NCI-H82 (cell line): ENCODE results near the gene HES2.
A peak's percentile ranks its signal among the peaks of the same experiment; 100 is the strongest.
"Not testable (repeated sequence)": the region's sequence is repeated elsewhere in the genome, so short reads cannot be mapped to it uniquely, and the experiment has no call there.

Source experiments
- DNase-seq: peaks from one replicate; lab custom pipeline; 2025; lab: John Stamatoyannopoulos, UW

The HES2 gene

DNA sequence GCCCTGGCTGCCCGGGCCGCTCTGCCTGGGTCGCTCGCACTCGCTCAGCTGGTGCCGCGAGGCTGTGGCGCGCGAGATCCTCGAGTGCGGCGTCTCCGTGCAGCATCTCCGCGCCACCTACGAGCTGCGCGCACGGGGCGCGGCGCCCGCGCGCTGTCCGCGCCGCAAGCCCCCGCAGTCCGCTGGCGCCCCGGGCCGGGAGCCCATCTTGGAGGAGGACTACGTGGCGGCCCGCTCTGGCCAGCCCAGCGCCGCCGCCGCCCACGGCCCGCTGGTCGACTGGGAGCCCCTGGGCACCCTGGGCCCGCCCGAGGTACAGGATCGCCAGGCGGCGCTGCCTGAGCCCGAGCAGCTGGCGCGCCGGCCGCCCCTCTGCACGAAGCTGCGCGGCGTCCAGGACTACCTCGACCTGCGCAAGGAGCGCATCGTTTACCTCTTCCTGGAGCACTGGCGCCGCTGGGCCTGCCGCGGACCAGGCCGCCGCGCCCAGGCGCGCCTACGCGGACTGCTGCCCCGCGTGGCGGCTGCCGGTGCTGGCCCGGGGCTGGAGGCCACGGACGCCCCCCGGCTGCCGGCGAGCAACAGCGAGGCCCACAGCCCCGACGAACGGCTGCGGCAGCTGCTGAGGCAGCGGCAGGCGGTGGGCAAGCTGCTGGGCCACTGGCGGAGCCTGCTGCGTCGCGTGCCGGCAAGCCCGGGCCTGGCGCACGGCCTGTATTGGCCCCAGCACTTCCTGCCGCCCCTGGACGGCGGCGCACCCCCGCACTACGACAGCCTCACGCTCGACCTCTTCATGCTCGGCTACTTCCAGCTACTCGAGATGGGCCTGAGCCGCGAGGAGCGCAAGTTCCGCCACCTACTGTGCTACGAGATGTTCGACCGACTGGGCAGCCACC is 35.4 kb upstream of the HES2 start:
- no peak for DNase-seq

DNA sequence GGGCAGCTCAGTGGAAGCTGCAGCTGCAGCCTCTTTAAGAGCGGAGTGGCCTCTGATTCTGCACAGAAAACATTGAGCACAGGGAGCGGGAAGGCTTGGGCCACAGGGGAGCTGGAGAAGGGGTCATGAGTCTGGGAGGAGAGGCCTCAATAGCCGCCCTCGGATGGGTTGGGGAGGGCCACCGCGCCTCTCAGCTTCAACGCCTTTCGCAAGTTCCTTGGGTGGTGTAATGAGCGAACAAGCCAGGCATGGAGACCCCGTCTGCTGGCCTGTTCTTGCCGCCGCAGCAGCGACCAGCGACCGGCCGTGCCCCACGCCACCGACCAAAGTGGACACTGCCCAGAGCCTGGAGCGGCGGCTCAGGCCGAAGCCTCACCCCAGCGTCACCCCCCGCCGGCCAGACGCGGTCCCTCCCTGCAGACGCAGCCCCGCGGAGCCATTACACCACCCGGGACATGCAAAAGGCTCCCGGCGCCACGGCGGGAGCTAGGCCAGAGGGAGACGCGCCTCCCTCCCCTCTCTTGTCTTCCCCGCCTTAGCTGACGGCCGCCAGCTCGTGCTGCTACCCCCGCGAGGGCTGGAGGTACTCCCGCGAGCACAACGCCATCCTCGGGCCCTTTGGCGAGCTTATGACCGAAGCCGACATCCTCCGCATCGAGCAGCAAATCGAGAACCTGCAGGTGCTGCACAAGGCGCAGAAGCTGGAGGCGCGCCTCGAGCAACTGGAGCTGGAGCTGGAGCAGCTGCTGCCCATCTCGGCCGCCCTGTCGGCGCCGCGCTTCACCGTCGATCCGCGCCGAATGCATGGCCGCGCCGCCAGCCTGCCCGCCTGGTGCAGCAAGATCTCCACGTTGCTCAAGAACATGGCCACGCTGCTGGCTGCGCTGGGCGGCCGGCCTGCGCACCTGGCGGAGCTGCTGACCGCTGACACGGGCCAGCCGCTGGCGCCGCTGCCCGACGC is 34.5 kb upstream of the HES2 start:
- DNase-seq = not testable (repeated sequence)

DNA sequence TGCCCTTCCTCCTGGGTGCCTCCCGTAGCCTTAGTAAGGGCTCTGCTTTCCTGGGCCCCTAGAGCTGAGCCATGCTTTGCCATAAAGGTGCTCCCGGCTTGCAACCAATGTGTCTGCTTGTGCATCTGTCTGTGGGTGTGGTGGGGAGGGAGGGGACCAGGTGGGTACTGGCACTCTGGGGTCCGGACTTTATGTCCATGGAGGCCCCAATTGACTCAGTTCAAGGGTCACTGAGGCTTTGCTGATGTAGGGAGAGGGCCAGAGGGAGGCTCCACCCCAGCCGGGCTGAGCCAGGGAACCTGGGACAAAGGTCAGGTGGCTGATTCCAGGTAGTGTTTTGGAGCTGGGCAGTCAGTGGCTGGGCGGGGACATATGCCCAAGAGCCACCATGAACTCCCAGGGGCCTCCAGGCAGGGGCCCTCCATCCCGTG is 31.2 kb upstream of the HES2 start:
- peak; percentile 25 for DNase-seq

DNA sequence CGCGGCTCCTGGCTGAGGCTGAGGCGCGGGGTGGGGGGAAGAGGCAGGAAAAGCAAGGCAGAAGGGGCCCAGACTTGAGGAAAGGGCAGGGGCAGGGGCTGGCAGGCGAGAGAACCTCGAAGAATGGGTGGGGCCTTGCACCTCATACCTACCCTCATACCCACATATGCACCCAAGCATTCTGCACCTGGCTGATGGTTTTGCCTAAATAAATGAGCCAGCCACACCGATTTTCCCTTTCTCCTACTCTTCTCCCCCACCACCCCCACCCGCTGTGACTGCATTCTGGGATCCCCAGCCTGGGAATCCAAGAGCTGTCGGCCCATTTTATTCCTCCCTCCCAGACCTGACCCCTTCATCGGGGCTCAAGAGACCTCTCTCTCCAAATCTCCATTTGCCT is 30.8 kb upstream of the HES2 start:
- not testable (repeated sequence) for DNase-seq

DNA sequence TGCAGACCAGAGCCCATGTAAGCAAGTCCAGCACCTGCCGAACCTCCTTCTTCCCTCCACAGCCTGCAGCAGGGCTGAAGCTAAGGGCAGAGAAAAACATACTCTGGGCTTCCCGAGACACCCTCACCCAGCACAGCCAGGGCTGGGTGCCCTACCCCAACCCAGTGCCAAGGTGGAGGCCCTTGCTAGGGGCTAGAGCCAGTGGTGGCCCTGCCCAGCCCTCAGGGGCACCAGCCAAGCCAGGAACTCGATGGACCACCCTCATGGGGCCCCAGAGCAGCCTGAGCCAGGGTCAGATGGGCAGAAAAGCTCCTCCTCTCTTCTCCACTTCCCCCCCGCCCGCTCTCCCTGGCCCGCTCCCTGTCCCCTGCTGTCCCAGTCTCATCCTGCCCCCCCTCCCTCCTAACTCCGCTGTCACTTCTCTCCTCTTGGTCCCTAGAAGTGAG is 30.3 kb upstream of the HES2 start:
- no peak for DNase-seq

DNA sequence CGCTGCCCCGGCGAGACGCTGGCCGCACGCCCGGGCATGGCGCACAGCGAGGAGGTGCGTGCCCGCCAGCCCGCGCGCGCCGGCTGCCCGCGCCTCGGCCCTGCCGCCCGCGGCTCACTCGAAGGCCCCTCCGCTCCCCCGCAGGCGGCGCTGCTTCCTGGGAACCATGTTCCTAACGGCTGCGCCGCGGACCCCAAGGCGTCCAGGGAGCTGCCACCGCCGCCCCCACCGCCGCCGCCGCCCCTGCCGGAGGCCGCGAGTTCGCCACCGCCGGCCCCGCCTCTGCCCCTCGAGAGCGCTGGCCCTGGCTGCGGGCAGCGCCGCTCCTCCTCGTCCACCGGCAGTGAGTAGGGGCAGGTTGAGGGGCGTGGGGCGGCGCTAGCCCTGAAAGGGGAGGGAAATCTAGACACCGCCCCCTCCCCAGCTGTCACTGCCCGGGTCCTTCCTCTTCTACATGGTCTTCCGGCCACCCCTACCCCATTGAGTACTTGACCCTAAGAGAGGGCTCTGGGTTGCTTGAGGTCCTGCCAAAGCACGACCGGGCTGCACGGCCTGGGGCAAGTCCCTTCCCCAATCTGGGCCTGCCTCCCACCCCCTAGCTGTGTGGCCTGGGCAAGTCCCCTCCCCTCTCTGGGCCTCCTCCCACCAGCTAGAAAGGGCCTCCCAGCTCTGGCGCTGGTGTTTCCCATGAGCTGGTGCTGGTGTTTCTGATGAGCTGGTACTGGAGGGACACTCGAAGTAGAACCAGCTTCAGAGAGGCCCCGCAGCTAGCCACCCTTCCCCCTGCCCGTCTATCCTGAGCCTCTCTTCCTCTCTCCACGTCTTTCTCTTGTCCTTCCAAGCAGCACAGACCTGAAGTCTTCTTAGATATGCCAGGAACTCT is 29.3 kb upstream of the HES2 start:
- peak; percentile 58 for DNase-seq

DNA sequence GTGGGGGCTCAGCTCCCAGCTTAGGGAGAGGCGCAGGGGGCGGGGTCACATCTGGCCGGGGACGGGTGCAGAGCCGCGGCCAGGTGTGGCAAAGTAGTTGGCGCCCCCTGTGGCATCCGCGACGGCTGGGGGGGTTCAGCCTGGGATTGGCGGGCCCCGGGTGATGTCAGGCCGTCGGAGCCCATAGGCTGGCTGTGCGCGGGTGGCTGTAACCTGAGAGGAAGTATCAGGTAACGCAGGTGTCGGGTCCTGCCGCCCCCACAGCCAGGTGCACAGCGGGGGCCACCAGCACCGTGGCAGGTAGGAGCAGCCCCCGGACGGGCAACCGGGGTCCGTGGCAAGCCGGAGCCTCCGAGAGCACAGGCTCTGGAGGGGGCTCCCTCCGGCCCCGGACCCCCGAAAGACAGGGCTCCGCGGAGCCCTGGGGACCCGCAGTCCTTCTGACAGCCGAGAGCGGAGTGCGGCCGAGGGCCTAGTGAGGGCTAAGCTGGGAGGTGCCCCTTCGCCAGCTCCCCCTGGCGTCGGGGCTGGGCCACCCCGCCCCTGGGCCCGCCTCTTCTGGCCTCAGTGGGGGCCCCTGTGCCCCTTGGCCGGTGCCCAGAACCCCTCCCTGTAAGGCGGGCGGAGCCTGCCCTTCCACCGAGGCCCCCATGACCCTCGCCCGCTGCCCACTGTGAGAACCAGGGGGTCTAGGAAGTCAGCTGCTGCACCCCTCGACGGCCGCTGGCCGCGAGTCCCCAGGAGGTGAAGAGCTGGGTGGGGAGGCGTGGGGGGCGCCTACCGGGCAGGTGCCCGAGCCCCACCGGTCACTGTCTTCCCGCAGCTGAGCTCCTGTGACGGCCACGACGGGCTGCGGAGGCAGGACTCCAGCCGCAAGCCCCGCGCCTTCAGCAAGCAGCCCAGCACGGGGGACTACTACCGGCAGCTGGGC is 28.4 kb upstream of the HES2 start:
- DNase-seq = peak; percentile 34

DNA sequence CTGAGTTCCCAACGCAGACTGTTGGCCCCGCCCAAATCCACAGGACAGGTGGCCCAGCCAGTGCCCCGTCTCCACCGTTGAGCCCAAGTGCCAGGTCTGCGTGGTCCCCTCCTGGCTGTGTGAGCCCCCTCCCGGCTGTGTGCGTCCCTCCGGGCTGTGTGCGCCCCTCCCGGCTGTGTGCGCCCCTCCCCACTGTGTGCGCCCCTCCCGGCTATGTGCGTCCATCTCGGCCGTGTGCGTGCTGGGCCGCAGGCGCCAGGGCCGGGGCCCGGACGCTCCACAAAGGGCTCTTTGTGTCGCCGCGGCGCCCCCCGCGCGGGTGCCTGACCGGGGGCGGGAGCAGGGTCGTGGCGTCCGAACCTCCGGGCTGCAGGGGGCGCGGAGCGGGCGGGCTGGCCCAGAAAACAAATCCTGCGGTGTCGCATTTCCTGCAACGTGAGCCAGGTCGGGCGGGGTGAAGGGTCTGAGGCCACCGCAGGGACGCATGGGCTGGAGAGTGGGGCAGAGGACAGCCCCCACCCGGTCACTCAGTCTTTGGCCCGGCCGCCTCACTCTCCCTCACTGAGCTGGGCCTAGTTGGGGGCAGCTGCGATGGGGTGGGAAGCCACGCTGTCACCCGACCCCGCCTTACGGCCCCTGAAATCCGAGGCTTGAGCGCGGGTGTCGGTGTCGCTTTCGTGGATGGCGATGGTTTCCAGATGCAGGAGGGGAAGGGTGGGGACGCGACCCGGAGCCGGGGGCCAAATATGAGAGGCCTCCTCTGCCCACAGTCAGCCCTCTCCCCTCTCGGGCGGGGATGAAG is 27.5 kb upstream of the HES2 start:
- DNase-seq = no peak

DNA sequence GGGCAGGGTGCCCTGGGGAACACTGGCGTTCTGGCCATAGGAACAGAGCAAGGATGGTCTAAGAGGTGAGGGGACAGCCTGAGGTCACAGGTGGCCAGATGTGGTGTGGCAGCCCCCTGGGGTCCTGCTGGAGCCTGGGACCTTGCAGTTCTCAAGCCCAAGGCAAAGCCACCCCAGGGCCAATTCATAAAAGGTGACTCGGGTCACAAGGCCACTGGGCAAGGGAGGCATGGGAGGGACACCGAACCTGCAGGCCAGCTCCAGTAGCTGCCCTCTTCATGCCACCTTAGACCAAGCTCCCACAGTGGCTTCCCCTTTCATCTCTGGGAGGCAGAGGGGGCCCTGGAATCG is 26.9 kb upstream of the HES2 start:
- DNase-seq = no peak

DNA sequence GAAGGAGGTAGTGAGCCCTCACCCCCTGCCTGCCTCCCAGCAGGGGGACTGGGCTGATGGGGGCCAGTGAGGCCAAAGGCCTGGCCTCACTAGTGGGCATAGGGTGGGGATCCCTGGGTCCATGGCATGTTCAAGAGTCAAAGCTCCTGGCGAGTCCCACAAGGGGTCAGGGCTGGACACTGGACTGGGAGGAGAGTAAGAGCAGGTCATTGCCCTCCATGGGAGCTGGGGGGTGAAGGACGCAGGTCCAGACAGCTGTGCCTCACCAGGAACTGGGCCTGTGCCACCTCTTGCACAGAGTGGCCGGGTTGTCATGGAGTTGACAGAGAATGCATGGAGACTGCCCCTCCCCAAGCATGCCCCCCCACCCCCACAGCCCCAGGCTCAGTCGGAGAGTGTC is 26.2 kb upstream of the HES2 start:
- DNase-seq = not testable (repeated sequence)

DNA sequence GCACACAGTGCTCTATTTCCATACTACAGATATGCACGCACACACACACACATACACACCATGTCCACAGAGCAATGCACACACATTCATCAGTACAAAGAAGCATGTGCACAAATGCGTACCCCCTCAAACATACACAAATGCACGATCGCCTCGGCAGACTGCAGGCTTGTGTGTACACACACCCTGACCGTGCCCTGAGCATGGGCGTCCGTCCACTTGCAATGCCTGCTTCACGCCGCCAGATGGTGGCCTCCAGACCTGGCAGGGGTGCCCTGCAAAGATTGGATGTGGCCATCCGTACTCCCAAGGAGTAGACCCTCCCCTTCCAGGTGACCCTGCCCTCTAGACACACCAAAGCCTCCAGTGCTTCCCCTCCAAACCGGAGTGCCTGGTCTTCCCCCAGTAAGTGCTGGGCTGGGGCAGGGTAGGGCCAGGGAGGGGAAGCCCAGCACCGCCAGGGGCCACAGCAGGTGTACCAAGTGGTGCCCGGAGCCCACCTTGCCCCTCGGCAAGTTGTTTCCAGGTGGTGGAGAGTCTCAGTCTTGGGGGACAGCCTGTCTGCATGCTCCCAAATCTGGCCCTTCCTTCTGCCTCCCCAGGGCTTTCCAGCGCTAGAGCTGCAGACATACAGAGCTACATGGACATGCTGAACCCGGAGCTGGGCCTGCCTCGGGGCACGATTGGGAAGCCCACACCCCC is 25.5 kb upstream of the HES2 start:
- DNase-seq = peak; percentile 69

DNA sequence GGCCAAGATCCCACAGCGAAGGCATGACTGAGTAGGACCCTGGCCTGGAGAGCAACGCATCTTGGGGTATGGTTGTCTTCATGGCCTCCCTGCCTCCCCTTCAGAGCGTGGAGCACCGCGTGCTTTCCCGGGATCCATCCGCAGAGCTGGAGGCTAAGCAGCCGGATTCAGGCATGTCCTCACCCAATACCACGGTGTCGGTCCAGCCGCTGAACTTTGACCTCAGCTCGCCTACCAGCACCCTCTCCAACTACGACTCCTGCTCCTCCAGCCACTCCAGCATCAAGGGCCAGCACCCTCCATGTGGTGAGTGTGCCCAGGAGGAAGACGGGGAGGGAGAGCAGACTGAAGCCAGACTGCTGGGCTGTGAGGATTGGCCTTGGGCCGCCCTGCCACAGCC is 24.7 kb upstream of the HES2 start:
- DNase-seq = no peak

DNA sequence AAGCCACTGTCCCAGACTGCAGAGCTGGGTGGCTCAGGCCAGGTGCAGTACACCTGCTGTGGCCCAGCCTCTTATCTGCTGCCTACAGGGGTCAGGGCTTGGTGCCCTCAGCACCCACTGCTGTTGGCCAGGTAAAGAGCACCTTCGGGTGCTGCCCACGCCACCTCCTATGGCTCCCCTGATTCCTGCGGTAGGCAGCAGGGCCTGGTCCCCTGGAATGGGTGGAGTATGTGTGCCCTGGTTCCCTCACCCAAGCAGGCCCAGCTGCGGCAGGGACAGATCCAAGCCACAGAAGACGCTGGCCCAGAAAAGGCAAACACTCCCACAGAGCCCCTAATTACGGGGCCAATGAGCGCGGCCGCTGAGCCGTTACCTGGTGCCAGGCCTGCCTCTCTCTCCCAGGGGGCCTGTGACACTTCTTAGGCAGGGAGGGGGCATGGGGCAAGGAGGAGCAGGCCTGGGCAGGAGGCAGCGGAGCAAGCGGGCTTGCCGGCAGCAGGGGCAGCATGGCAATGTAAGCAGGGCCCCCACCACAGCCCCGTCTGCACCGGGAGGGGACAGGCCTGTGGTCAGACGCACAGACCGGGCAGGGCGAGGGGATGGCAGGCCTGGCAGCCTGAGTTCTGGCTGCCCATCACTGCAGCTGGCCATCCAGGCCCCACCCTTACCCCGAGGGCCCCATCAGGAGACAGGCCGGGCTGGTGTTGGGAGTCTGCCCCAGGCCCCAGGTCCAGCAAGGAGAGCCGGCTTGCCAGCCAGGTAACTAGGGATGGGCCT is 23.8 kb upstream of the HES2 start:
- DNase-seq = no peak

DNA sequence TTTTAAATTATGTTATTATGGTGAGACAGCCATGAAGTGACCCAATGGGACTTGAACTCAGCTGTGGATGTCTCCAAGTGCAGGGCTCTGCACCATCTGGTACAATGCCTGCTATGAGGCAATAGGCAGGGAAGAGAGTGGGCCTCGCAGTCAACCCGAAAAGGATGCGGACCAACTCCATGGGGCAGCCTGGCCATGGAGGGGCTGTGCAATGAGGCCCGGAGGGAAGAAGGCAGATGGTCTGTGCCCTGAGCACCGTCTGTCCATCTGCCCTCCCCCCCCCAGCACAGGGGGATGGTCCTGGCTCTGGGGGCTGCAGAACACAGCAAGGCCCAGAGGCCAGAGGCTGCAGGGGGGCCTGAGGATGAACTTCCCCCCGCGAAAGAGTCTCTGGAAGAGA is 21.9 kb upstream of the HES2 start:
- no peak for DNase-seq

DNA sequence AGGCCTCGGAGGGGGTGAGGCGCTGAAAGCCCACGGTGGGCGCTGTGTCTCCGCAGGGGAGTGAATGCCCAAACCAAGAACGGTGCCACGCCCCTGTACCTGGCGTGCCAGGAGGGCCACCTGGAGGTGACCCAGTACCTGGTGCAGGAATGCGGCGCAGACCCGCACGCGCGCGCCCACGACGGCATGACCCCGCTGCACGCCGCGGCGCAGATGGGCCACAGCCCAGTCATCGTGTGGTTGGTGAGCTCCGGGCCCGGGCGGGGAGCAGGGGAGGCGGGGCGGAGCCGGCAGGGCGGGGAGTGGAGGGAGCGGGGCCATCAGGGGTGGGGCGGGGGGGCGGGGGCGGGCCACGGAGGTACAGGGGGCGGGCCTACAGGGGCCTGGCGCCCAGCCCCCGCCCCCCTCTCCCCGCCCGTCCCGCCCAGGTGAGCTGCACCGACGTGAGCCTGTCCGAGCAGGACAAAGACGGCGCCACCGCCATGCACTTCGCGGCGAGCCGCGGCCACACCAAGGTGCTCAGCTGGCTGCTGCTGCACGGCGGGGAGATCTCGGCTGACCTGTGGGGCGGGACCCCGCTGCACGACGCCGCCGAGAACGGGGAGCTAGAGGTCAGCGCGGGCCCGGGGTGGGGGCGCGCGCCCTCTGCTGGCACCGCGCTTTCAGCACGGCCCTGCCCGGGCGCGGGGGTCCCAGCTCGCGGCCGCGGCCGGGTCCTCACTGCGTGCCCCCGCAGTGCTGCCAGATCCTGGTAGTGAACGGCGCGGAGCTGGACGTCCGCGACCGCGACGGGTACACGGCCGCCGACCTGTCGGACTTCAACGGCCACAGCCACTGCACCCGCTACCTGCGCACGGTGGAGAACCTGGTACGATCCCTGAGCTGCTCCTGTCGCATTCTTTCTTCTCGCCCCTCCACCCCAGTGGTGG is 20.7 kb upstream of the HES2 start:
- DNase-seq = peak; percentile 88

DNA sequence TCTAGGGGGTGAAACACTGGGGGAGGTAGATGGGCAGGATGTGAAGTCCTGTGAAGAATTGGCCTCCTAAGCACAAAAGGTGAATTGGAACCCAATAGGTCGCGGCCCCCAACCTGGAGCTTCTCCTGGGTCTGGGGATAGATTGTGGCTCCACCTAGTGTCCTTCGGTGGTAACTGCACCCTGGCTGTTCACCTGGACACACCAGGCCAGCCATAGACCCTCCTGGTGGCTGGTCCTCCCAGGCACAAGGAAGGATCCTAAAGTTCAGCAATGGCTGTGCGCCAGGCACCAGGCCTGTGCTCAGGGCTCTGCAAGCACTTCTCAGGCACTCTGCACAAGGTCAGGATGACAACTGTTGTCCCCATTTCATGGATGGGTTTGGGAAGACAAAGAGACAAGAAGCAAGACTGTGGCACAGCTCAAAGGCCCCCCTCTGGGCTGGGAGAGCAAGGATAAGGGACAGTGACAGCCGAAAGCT is 18.4 kb upstream of the HES2 start:
- DNase-seq = peak; percentile 87
